Epithelial cell of prostate (primary cell): Measurements from ENCODE around the gene RNF39.
"Not testable (repeated sequence)": the region's sequence is repeated elsewhere in the genome, so short reads cannot be mapped to it uniquely, and the experiment has no call there.

Source experiments
- DNase-seq: peaks from one replicate; pipeline ENCODE4 v3.0.0-alpha.2; 2011; ENCODE audit warnings: low read depth, low spot score
- H3K27ac ChIP-seq: fragments of 450-650 bp; 2 replicates; pipeline ENCODE4 v1.5.1; 2017; ENCODE audit warnings: mild to moderate bottlenecking

The RNF39 gene

GRCh38 chr6:30063315-30063714, 12.3 kb downstream of the RNF39 start:
- no peak overlapping the region for H3K27ac ChIP-seq
- no peak for DNase-seq

GRCh38 chr6:30062471-30063178, 12.9 kb downstream of the RNF39 start:
- no peak for DNase-seq

GRCh38 chr6:30061858-30062458, 13.6 kb downstream of the RNF39 start:
- H3K27ac ChIP-seq, result peak overlapping the region; percentile 89
- DNase-seq, result no peak

More at GRCh38 chr6:30062471-30063178, 12.9 kb downstream of the RNF39 start:
- peak overlapping the region; percentile 89 for H3K27ac ChIP-seq

GRCh38 chr6:30061092-30061857, 14.3 kb downstream of the RNF39 start, which contains the start of gene POLR1H:
POLR1H (plus strand) TSS chr6:30061265; CDS start chr6:30061525, 260 bp downstream.
- DNase-seq, result peak; percentile 65
- peak within 1 kb of the TSS; percentile 89 for H3K27ac ChIP-seq

GRCh38 chr6:30060606-30061091, 14.9 kb downstream of the RNF39 start:
- peak overlapping the region; percentile 89 for H3K27ac ChIP-seq
- DNase-seq, result no peak

DNA sequence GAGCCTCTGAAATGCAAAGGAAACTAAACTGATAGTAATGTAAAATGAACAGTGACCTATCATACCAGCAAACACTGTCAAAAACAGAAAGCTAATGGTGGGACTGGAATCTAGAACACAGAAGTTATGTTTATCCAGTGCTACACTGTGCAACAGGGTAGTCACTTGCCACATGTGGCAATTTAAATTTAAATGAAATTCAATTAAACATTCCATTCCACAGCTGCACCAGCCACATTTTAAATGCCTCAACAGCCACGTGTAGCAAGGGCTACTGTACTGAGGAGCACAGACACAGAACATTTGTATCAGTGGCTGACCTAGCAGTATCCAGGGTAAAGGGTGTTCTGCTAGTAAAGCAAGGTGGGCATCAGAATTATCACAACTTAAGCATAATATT, 20.1 kb downstream of the RNF39 start:
- H3K27ac ChIP-seq, result no peak overlapping the region
- no peak for DNase-seq

DNA sequence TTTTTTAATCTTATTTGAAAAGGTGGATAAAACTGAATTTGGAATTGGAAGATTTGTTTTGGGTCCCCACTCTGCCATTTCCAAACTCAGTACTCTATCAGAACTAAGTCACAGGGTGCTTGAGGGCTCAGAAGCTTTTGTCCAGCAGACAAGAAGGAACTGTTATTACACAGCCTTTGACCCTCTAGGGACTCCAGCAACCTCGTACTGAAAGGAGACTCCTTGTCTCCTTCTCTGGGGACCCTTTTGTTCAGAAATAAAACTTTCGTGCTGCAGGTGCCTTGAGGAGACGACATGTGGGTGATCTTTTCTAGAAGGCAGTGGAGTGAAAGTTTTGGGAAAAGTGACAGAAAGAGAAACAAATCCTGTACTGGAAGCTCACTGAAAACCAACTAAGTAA, 21.9 kb downstream of the RNF39 start:
- no peak for DNase-seq
- no peak overlapping the region for H3K27ac ChIP-seq

DNA sequence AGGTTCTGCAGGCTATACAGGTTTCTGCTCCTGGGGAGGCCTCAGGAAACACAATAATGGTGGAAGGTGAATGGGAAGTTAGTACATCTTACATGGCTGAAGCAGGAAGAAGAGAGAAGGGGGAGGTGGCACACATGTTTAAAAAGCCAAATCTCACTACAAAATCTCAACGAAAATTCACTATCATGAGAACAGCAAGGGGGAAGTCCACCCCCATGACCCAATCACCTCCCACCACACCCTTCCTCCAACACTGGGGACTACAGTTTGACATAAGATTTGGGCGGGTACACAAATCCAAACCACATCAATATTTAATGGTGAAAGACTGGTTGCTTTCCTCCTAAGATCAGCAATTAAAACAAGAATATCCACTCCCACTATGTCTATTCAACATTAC, 28.3 kb downstream of the RNF39 start:
- no peak for DNase-seq
- H3K27ac ChIP-seq, result no peak overlapping the region

DNA sequence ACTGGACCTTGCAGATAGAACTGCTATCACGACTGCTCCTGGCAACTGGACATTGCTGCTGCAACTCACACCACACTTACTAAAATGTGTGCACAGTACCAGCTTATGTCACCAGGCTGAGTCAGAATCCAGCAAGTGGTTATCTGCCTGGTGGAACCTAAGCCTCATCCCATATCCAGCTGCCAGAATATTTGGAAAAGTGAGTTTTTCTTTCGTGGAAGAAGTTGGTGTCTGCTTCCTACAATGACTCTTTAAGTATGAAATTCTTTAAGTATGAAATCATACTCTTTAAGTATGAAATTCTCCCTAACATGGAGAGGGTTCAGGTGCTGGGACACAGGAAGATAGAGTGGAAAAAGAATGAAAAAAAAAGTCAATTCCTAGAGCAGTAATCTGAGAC, 30.9 kb downstream of the RNF39 start:
- DNase-seq, result no peak
- H3K27ac ChIP-seq, result no peak overlapping the region

GRCh38 chr6:30043744-30044143, 31.8 kb downstream of the RNF39 start:
- DNase-seq, result no peak
- H3K27ac ChIP-seq, result no peak overlapping the region

DNA sequence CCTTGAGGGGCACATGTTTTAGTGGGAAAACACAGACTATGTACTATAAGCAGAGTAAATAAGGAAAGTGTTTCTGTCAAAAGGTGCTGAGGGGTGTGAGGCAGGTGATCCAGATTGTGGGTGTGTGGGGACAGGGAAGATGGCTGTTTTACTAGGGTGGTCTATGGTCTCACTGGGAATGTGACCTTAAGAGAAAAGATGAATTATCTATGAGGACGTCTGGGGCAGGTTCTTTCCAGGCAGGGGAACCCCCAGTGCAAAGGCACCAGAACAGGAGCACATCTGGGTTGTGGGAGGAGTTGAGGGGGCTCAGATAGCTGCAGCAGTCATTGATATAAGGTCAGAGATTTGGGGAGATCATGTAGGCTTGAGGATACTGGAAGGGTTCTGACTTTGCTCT, 32.7 kb downstream of the RNF39 start:
- DNase-seq, result no peak
- no peak overlapping the region for H3K27ac ChIP-seq

GRCh38 chr6:30042476-30042875, 33.1 kb downstream of the RNF39 start:
- DNase-seq, result no peak
- H3K27ac ChIP-seq, result no peak overlapping the region

- H3K27ac ChIP-seq, result no peak overlapping the region
- DNase-seq, result no peak
Measured at GRCh38 chr6:30041821-30042220, 33.7 kb downstream of the RNF39 start.

- H3K27ac ChIP-seq, result no peak overlapping the region
- DNase-seq, result no peak
Measured at GRCh38 chr6:30041221-30041620, 34.3 kb downstream of the RNF39 start.

- no peak for DNase-seq
- no peak overlapping the region for H3K27ac ChIP-seq
Measured at GRCh38 chr6:30037182-30037788, 38.3 kb downstream of the RNF39 start.

- H3K27ac ChIP-seq, result no peak overlapping the region
Measured at GRCh38 chr6:30035784-30036183, 39.8 kb downstream of the RNF39 start.

GRCh38 chr6:30033440-30033839, 42.1 kb downstream of the RNF39 start:
- DNase-seq, H3K27ac ChIP-seq: not testable (repeated sequence)

More at GRCh38 chr6:30035784-30036183, 39.8 kb downstream of the RNF39 start:
- DNase-seq, result no peak

DNA sequence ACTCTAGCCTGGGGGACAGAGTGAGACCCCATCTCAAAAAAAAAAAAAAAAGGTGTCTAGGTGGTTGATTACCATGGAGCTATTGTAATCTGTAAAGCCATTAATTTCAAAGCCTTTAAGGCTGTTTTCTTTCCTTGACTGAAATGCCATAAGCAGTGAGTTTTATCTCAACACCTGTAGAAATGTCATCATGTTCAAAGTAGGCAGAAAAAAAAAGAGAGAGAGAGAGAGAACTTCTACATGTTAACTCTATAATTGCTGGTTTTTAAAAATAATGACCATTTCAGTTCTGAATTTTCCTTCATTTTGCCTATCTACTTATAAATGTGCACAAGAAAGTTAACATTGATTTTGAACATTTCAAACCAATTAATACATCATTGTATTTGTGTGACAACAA, 44.2 kb downstream of the RNF39 start:
- no peak overlapping the region for H3K27ac ChIP-seq
- DNase-seq, result no peak

- H3K27ac ChIP-seq, result no peak overlapping the region
- no peak for DNase-seq
Measured at GRCh38 chr6:30029588-30029987, 46.0 kb downstream of the RNF39 start.

- no peak for DNase-seq
- no peak overlapping the region for H3K27ac ChIP-seq
Measured at GRCh38 chr6:30025186-30025585, 50.4 kb downstream of the RNF39 start.

- not testable (repeated sequence) for DNase-seq
Measured at GRCh38 chr6:30022712-30023111, 52.9 kb downstream of the RNF39 start.

More at GRCh38 chr6:30022712-30023111, 52.9 kb downstream of the RNF39 start:
- H3K27ac ChIP-seq, result not testable (repeated sequence)
